Epithelial cell of esophagus (primary cell): ENCODE data around the gene TMPRSS9.
A peak's percentile ranks its signal among the peaks of the same experiment; 100 is the strongest.

Experiments used
- DNase-seq: peaks from one replicate; pipeline ENCODE4 v3.0.0; 2010; ENCODE audit warnings: low read depth
- H3K4me3 ChIP-seq: 2 replicates; pipeline ENCODE4 v1.5.1; 2011; ENCODE audit warnings: mild to moderate bottlenecking, low read length, control low read depth
- CTCF ChIP-seq: IDR thresholded peaks from 2 replicates; pipeline ENCODE4 v1.5.1; 2011; ENCODE audit warnings: low read depth, mild to moderate bottlenecking, low read length, control low read depth, inconsistent platforms; ENCODE audit not compliant: insufficient read depth; ENCODE audit errors: missing control alignments

Gene TMPRSS9

DNA sequence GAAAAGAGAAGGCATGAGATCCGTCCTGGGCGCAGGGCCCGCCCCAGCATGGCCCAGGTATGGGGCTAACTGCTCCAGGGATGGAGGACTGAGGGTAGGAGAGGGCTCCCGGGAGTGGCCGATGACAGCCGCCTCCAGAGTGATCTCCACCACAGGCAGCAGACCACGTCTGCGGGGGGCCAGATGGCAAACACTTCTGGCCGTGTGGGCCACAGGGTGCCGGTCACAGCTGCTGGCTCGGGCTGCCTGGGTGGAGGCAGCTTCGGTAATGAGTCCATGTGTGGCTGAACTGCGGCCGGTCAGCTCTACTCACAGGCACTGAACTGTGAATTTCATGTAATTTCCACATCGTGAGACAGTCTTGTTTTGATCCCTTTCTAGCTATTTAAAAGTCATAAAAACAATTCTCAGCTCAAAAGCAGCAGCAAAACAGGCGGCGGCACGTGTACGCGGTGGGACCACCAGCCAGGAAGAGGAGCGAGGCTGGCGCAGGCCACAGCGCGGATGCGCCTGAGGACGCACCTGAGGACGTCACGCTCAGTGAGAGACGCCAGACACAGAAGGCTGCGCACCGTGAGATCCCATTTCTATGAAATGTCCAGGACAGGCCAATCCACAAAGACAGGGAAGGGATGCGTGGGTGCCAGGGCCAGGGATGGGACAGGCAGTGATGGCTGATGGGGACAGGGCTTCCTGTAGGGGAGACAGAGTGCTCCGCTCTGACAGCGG, 35.7 kb upstream of the TMPRSS9 start:
- no peak for TF ChIP-seq CTCF
- DNase-seq: no peak
- no peak overlapping the region for H3K4me3 ChIP-seq

- TF ChIP-seq CTCF: no peak
- H3K4me3 ChIP-seq: no peak overlapping the region
- DNase-seq: no peak
Measured at GRCh38 chr19:2325281-2326046, 34.6 kb upstream of the TMPRSS9 start.

- DNase-seq: no peak
- H3K4me3 ChIP-seq: no peak overlapping the region
- TF ChIP-seq CTCF: no peak
Measured at GRCh38 chr19:2326699-2327360, 33.2 kb upstream of the TMPRSS9 start.

GRCh38 chr19:2327773-2328400, 32.2 kb upstream of the TMPRSS9 start:
- no peak for TF ChIP-seq CTCF
- DNase-seq: peak; percentile 94
- H3K4me3 ChIP-seq: peak overlapping the region; percentile 95

DNA sequence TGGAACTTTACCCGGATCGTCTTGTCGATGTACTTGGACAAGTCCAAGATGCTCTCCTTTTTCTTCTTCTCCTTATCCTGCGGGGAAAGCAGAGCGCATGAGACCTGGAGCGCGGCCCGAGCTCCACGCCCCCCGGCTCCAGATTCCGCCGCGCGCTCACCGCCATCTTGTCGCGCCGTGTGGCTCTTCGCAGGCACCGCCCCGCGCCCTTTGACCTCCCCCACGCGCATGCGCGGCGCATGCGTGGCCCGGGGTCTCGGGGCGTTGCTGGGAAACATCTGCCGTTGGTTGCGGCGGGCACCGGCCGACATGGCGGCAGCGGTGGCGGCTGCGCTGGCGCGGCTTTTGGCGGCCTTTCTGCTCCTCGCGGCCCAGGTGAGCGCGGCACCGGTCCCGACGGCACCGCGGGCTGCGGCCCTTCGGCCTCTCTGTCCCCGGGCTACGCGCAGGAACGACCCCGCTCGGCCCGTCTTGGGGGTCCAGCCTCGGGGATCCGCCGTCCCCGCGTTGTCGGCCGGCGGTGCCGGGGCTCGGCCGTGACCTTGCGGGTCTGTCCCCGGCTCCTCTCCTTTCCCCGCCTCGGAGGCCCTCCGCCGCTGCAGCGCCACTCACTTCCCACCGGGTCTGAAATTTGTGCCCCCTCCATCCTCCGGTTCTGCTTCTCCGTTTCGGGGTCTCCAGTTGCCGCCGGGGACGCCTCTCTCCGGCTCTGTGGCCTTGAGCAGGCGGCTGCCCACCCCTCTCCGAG, 31.5 kb upstream of the TMPRSS9 start, which contains the start of the genes LSM7 and SPPL2B:
Gene LSM7, minus strand, starts transcription at position 186 of the 748 bp plus-strand sequence. Its CDS starts 20 bp downstream, at position 166.
Gene SPPL2B, plus strand, starts transcription at position 284 of the 748 bp plus-strand sequence. Its CDS starts 26 bp downstream, at position 310.
- DNase-seq: peak; percentile 89
- H3K4me3 ChIP-seq: peak within 1 kb of the TSS; percentile 95
- no peak for TF ChIP-seq CTCF

DNA sequence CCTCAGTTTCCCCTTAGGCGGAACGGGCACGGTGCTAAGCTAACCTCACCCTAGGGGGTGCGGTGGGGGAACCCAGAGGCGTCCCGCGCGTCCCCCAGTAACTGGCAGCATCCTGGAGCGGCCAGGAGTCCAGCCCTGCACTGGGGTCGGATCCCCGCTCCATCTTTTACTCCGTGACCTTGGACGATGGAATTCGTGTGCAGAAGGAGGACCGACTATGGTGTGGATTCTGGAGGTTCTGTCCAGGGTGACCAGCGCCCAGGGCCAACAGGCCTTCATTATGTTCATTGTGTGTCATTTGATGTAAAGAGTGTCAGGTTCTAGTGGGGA, 31.0 kb upstream of the TMPRSS9 start:
- DNase-seq: no peak
- TF ChIP-seq CTCF: no peak
- peak overlapping the region; percentile 95 for H3K4me3 ChIP-seq
